GM19468 (cell line): ENCODE data around the gene RFESD.

ENCODE experiments used
- ATAC-seq: cut with Tn5 transposase; IDR thresholded peaks from one replicate; pipeline ENCODE4 v1.9.1; 2021; ENCODE audit warnings: mild to moderate bottlenecking, moderate library complexity, moderate number of reproducible peaks; ENCODE audit not compliant: unreplicated experiment; ENCODE audit errors: extremely low read depth

RFESD gene

DNA sequence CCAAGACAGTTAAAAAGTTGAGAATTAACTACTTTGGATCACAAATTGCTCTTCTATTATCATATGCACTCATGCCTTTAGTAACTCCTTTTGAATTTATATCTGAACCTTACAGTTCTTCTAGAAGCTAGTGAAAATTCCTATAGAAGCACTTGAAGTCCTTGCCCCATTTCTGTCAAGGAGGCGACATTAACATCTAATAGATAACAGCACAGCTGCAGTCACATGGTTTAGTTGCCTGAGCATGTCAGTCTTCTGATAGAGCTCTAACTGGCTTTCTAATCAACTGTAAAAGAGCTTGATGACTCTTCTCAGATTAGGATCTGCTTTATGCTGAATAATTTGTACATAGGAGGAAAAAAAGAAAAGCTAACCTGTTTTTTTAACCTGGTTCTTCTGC lies 9.0 kb downstream of the RFESD start:
- no peak for ATAC-seq

DNA sequence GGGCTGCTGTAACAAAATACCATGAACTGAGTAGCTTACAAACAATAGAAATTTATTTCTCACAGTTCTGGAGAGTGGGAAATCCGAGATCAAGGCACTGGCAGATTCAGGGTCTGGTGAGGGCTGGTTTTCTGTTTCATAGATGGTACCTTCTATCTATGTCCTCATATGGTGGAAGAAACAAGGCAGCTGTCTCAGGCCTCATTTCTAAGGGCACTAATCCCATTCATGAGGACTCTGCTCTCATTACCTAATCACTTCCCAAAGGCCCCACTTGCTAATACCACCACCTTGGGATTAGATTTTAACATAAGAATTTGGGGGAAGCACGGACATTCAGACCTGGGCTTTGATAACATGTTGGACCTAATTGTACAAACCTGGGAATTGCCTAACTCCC lies 13.5 kb downstream of the RFESD start:
- ATAC-seq: no peak

DNA sequence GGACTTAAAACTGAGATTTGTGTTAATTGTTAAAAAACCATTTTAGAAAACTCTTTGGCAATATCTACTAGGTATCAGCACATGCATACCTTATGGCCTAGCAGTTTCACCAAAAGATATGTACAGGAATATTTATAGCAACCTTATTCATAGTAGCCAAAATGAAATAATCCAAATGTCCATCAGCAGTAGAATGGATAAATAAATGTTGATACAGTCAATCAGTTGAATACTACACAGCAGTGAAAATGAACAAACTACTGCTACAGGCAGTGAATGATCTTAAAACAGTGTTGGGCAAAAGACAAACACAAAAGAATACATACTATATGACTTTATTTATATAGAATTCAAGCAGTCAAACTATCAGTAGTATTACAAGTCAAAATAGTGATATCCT lies 16.4 kb downstream of the RFESD start:
- no peak for ATAC-seq

DNA sequence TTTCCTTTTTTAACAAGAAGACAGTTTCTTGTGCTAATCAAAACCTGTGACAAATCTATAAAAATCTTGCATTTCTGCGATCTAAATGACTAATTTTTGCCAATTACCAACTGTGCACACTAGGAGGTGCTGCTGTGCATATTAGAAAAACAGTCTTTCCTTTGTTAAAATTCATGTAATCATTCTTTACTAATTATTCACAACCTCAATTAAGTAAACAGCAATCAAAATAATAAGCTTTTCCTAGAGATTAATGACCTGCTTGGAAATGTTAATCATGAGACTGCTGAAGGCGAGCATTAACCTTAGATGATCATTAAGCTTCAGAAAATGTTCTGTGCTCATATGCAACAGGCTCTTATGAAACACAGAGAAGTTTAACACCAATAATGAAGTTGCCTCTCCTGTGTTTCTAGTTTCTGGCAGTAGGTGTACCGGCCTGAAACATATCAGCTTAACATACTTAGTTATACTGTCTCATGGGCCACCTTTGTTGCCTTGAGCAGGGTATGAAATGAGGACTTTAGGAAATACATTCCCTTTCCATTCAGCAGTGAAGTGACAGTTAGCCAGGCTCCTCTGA lies 17.7 kb downstream of the RFESD start:
- no peak for ATAC-seq

DNA sequence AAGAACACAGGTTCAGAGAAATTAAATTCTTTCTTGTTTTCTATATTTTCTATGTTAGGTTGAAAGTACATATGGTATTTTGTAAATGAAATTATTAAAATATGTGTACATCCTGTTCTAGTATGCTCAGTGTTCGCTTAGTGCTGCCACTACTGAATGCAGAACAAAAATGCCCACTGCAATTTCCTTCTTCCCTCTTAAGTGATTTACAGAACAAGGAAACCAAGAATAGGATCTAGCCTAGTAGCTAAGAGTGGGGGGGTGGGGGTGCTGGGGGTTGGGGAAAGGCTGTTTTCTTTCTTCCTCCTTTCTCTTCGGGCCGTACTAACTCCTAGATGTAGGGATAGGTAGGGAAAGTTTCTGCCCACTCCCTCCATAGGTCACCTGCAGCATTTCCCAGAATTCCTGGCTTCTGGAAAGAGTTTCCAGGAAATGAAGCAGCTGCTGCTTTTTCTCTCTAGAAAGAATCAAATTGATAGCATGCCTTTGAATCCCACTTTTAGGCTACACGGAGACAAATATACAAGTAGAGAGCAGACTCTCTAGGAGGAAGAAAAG lies 20.6 kb downstream of the RFESD start:
- ATAC-seq: no peak

DNA sequence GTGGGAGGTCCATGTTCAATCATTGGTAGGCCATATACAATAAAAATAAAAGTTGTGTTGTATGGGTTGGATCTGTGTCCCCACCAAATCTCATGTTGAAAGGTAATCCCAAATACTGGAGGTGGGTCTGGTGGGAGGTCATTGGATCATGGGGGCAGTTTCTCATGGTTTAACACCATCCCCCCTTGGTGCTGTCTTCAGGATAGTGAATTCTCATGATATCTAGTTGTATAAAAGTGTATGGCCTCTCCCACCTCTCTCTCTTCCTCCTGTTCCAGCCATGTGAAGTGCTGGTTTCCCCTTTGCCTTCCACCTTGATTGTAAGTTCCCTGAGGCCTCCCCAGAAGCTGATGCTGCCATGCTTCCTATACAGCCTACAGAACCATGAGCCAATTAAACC lies 21.1 kb downstream of the RFESD start:
- no peak for ATAC-seq

DNA sequence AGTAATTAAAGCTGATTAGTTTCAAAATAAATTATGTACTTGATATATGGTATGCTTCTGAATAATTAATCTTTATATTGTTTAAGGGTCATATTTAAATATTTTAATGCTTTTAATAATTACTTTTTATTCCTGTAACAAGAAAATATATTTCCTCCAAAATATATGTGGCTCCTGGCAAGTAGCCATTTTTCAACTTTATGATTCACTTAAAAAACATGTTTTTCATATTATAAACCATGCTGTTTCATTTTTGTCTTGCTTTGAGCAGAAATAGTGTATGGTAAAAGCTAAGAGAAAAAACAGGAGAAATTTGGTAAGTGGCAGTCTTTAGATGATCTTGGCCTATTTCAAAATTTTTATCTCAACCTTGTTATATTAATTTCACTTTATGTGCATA lies 21.6 kb downstream of the RFESD start:
- no peak for ATAC-seq

DNA sequence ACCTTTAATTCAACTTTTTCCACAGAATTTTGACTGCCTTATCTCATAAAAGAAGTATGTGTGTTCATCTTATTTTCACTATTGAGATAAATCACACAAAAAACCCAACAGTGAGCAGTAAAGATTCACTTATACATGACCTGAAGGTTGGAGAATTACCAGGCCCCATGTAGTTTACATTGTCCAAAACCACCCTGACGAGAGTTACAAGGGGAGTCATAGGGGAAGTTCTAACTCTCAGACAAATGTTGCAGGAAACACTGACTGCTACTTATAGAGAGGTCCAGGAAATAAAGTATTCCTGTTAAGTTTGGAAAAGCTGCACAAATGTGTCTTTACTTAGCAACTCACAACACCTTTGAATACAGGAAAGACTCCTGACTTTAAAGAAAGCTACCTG lies 22.2 kb downstream of the RFESD start:
- no peak for ATAC-seq

DNA sequence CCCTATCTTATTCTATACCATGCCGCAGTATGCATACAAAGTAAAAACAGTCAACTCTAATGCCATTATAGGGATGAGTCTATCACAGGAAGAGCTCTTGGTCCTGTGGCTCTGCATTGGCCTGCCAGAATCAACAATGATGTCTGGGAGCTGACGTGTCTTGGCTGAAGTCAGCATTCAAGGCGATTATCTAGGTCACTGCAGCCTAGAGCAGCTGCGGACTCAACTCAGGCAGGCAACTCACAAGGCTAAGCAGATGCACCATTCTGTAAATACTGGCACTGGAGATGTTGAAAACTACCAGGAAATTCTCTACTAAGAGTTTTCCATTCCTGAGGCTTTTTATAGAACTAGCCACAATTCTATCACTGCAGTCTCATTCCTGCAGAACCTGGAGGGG lies 23.0 kb downstream of the RFESD start:
- no peak for ATAC-seq

DNA sequence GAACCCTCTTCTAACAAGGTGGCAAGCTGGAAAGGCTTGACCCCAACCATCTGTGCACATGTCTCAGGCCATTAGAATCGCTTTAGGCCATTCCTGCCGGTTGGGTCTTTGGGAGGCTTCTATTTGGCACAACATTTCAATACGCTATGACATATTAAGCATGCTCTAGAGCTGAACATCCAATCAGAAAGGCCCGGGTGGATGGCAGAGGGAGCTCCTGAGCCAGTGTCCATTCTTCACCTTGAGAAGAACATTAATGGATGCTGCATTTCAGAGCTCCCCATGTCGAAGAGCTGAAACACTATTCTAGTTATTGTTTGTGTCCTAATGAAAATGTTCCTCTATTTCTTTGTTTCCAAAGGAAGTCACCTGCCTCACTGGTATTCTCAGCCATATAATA lies 23.4 kb downstream of the RFESD start:
- no peak for ATAC-seq

DNA sequence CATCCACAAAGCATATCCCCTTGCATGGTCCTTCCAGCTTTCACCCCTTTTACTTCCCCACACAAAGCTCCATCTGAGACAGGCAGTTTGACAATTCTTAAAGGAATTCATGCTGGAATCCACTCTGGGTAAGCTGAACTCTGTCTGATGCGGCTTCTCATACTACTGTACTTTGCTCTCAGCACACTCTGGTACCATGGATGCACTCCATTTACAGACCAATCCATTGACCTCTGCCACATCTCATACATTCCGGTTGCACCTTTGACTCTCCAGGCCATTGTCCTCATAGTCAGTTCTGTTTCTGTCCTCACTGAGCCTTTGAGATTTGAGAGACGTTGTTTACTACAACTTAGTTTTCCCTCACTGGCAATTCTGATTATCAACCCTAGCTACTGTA lies 24.0 kb downstream of the RFESD start:
- no peak for ATAC-seq

DNA sequence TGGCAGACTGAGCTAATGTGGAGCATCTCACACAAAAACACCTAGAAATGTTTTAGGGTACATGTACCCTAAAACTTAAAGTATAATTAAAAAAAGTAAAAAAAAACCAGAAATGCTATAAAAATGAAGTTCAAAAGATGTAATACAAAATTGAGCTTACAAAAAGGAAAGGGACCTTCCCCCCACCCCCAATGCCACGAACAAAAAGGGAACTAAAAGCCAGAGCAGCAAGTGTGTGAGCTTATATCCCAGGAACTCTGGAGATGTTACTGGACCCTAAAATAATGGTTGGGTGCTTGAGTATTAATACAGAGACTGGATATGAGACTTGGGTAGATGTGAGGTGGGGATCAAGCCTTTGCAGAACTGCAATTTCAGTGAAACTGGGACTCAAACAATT lies 25.2 kb downstream of the RFESD start:
- no peak for ATAC-seq

DNA sequence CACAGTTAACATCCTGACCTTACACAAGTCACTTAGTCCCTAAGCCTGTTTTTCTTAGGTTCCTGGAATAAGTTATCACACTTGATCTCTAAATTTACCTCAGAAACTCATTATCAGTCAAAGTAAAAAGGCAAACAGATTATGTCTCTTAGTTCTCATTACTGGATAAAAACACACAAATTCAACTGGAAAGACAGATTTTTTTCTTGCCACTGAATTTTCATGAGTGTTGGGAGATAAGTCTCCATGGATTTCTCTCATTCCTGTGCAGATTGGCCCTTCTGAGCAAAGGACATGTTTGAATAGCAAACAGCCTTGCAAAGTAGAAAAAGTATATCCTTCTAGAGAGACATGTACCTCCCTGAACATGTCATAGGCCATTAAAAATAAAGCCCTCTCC lies 26.1 kb downstream of the RFESD start:
- ATAC-seq: no peak

DNA sequence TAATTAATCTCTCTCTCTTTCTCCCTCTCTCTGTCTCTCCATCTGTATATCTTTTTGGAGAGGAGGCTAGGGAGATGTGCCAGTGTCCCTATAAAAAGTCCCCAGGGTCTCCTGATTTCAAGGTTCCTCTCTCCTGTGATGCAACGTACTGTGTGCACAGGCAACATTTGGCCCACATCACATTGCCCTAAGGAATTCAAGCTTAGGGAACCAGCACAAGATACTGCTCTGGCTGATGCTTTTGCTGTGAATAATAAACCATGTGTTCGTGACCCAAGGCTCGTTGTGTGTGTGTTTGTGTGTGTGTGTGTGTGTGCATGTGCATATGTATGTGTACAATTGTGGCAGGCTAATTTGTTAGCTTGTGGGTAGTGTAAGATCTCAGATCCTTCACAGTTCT lies 26.5 kb downstream of the RFESD start:
- ATAC-seq: no peak

DNA sequence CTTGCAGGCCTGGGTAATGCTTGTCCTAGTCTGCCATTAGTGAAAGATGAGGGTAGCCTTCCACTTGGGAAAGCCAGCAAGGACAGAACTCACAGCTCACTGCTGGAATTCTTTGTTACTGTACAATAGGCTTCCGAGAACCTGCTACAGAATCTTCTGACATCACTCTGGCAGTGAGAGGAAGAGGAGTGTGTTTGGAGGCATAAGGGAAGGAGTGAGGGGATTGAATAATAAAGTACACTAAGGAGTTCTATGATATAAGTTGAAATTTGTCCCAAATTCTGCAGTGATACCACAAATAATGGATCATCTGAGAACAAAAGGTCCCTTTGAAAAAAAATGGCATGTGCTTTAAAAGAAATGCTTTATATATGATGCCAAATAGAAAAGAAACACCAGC lies 36.3 kb downstream of the RFESD start, which contains the start of gene SPATA9:
TSS of gene SPATA9 (minus strand) at position 101 of the 400 bp plus-strand sequence. CDS start 137 bp downstream, outside the sequence.
- no peak for ATAC-seq

DNA sequence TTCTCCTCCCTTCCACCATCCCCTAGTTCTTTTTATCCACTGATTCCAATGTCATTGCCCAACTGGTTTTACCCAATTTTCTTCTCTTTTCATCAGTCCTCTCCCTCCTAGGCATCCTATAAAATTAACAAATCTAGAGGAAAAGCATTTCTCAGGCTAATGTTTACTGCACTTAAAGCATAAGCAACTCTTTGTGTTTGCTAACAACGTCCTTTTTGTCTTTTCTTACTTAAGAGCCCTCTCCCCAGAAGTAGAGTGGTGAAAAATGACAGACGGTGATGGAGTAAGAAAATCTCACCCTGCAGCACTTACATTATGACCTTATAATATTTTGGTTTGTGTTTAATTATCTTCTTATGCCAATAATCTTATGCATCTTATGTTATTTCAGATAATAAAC lies 37.8 kb downstream of the RFESD start:
- ATAC-seq: no peak

DNA sequence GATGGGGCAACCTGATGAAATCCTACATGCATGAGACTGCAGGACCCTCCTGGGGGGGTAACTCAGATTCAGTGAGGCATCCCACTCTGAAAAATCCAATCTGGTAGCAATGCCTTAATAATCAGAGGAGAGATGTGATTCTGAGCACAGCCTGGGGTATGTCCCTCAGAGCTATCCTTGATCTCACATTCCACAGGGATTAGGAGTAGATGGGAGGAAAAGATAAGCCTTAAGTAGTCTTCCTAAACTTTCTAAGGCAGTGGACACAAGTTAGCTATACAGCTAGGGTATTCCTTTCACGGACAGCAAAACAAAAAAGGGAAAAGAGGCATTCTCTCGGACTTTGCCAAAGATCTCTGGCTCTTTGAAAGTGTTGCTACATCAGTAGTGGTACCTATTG lies 40.1 kb downstream of the RFESD start:
- ATAC-seq: no peak

DNA sequence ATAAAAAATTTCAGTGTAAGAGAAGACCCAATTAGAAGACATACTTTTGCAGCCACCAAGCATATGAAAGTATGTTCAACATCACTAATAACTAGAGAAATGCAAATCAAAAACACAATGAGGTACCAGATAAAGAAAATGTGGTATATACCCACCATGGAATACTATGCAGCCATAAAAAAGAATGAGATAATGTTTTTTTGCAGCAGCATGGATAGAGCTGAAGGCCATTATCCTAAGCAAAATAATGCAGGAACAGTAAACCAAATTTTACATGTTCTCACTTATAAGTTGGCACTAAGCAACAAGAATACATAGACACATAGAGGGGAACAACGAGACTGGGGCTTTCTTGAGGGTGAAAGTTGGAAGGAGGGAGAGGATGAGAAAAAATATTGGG lies 43.1 kb downstream of the RFESD start:
- no peak for ATAC-seq

DNA sequence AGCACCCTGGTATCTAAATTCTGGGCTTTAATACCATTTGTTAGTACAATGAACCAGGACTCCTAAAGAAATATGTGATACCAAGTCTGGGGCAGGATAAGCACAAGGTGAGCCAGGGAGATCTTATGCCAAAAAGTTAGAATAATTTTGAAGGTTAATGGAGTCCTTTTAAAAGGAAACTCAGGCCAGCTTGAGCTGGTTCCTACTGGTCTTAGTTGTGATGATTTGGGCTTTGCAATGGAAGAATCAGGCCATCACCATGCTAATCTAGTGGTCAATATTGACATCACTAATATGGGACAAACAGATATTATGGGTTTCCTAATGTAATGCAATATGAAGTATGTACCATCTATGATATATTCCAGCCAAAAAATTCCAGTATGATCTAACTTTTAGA lies 43.8 kb downstream of the RFESD start:
- ATAC-seq: no peak

DNA sequence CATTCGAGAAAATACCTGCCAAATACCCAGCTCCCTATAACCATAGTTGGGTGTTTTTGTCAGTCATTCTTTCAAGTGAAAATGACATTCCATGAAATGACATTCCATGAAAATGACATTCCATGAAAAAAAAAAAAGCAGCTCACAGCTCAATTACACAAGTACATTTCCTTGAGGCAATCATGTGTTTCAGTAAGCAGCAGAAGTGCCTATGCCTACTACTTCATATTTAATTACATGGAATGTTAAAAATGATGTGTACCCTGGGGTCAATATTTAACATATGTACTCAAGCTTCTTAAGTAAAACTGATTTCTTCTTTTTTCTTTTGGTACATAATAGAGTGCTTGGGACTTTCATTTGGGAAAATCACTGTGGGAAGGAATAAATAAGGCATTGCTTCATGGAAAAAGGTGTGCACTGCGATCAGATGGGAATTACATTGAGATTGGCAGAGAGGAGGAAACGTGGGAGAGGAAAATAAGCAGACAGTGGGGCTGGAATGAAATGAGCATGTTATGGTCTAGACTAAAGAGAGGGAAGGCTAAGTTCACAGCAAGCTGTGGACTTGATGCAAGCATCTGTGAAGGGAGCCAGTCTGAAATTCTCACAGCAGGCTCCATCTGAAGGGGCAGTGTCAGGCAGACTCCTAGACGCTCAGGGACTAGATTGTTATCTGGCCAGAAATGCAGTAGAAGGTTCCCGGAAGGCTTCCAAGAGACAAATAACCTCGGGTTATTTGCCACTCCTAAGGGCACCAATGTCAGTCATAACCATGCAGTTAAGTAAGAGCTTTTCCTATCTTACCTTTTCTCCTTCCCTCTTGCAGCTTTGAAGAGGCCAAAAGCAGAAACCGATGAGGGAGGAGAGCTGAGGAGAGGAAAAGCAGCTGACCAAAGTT lies 51.5 kb downstream of the RFESD start:
- ATAC-seq: no peak

DNA sequence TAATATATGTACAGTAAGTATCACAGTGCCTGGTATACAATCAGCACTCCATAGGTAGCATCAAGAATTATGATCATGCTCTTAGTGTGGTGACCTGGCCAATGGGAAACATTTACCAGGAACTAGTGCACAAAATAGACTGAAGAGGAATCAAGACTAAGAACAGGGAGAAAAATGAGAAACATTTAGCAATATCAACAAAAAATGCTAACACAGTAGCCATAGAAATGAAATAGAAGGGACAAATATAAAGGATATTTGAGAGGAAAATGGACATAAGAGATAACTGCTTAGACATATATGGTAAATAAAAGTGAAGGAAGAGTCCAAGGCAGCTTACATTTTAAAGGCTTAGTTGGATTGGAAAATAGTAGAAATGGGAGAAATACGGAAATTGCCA lies 52.8 kb downstream of the RFESD start:
- ATAC-seq: no peak

DNA sequence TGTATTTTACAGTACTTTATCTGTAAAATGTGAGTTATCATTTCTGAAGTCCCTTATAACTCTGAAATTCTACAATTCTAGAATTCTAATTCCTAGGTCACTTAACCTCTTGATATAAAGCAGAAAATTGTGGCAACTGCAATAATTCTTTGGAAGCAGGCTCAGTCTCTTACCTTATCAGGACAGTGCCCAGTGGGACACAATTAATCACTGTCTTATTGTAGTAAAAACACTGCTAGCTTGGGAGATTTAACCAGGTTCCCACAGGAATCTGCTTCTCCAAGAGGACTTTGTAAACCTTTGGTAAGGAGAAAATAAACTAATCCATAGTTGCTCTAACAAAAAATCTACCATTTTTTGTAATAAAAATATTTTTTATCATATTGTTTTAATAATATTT lies 54.5 kb downstream of the RFESD start:
- ATAC-seq: no peak
